Stimulated activated CD8-positive, alpha-beta memory T cell treated with anti-CD3 and anti-CD28 coated beads, Interleukin-12 subunit alpha, Interleukin-12 subunit beta, amount 100 ng/mL, for 1 hour (primary cell): ENCODE data around the gene BEX1.
"Not testable (repeated sequence)": the region's sequence is repeated elsewhere in the genome, so short reads cannot be mapped to it uniquely, and the experiment has no call there.

Experiments used
- DNase-seq: peaks from one replicate; pipeline ENCODE4 v3.0.0-alpha.2; 2020; ENCODE audit warnings: low read depth

BEX1 gene

GRCh38 chrX:103063918-103064434 lies at the start of gene BEX1:
BEX1 (minus strand) TSS chrX:103064171; CDS start chrX:103063274, 897 bp downstream.
- no peak for DNase-seq

- DNase-seq = not testable (repeated sequence)
Measured at GRCh38 chrX:103109497-103109896, 45.5 kb upstream of the BEX1 start.

- no peak for DNase-seq
Measured at GRCh38 chrX:103107836-103108235, 43.9 kb upstream of the BEX1 start.

GRCh38 chrX:103107227-103107737 lies 43.3 kb upstream of the BEX1 start:
- DNase-seq = not testable (repeated sequence)

- not testable (repeated sequence) for DNase-seq
Measured at GRCh38 chrX:103104370-103104769, 40.4 kb upstream of the BEX1 start.

- not testable (repeated sequence) for DNase-seq
Measured at GRCh38 chrX:103103866-103104265, 39.9 kb upstream of the BEX1 start.

- DNase-seq = no peak
Measured at GRCh38 chrX:103101299-103102042, 37.5 kb upstream of the BEX1 start.

- DNase-seq = no peak
Measured at GRCh38 chrX:103100484-103100883, 36.5 kb upstream of the BEX1 start.

- DNase-seq = no peak
Measured at GRCh38 chrX:103099691-103100090, 35.7 kb upstream of the BEX1 start.

- no peak for DNase-seq
Measured at GRCh38 chrX:103098488-103098887, 34.5 kb upstream of the BEX1 start.

- DNase-seq = no peak
Measured at GRCh38 chrX:103092942-103093341, 29.0 kb upstream of the BEX1 start, which contains the start of gene NXF3. NXF3 (minus strand) TSS chrX:103093143; CDS start chrX:103093023, 120 bp downstream.

- DNase-seq = no peak
Measured at GRCh38 chrX:103081051-103081450, 17.1 kb upstream of the BEX1 start.

- no peak for DNase-seq
Measured at GRCh38 chrX:103073467-103073866, 9.5 kb upstream of the BEX1 start.

- DNase-seq = no peak
Measured at GRCh38 chrX:103066606-103067005, 2.6 kb upstream of the BEX1 start.

GRCh38 chrX:103063191-103063845 lies 653 bp downstream of the BEX1 start:
- no peak for DNase-seq

- DNase-seq = no peak
Measured at GRCh38 chrX:103061486-103061885, 2.5 kb downstream of the BEX1 start.

- DNase-seq = no peak
Measured at GRCh38 chrX:103056902-103057301, 7.1 kb downstream of the BEX1 start.

- DNase-seq = no peak
Measured at GRCh38 chrX:103052625-103053024, 11.3 kb downstream of the BEX1 start.

- DNase-seq = no peak
Measured at GRCh38 chrX:103051260-103051789, 12.6 kb downstream of the BEX1 start.

GRCh38 chrX:103033371-103033770 lies 30.6 kb downstream of the BEX1 start:
- DNase-seq = not testable (repeated sequence)

GRCh38 chrX:103017542-103017941 lies 46.4 kb downstream of the BEX1 start:
- no peak for DNase-seq

GRCh38 chrX:103012945-103013344 lies 51.0 kb downstream of the BEX1 start:
- no peak for DNase-seq
